ENCODE data around the gene DDX39A. TPM values are rescaled to one million over a fixed set of nuclear protein-coding genes. Genes with fewer than 3 reads are reported as not detected.

Gene DDX39A
- total RNA-seq, 2 experiments from 2014 or later = 296 to 299 TPM

GRCh38 chr19:14409146-14410023 is 9.8 kb downstream of the DDX39A start:
- H3K9me3 Mint-ChIP-seq = no peaks in the 10 kb centered on the region
- ATAC-seq (ENCODE audit: poor library complexity) = no peak
- peaks cover 92% of the 10 kb centered on the region for H3K4me1 ChIP-seq (ENCODE audit: insufficient read depth, low read length)
- intact Hi-C loops (cut with DNase I, micrococcal nuclease) = no loop called here
- H3K4me1 Mint-ChIP-seq (ENCODE audit: low read depth) = peaks cover 43% of the 10 kb centered on the region
- peak overlapping the region in 1 of 2 donors; percentile 44 for H3K27ac ChIP-seq (ENCODE audit: low read depth in 1 of 2, low read length in 2 of 2)
- H3K27me3 Mint-ChIP-seq = no peaks in the 10 kb centered on the region
- H3K36me3 ChIP-seq (ENCODE audit: insufficient read depth, low read length) = peaks cover 97% of the 10 kb centered on the region
- POLR2A ChIA-PET = interaction anchor here (0.7 to 1.6 kb wide), 5 partner anchors 9 to 320 kb away, joined by 3 to 9 read pairs (median 3); partner anchors contain the start of gene ASF1B
- CTCF ChIA-PET = interaction anchor here (1.0 to 11.4 kb wide), 2 partner anchors 18 to 45 kb away, joined by 4 to 93 read pairs; no protein-coding TSS in a partner anchor
- peaks cover 0 to 7% of the 10 kb centered on the region in 2 experiments for H3K9me3 ChIP-seq (ENCODE audit: control insufficient read depth in 1 of 2, insufficient read depth in 1 of 2, low read length in 2 of 2)
- H3K36me3 Mint-ChIP-seq (ENCODE audit: low read depth) = peaks cover 94% of the 10 kb centered on the region
- H3K4me3 ChIP-seq (ENCODE audit: low read length) = no peak overlapping the region
- H3K4me3 Mint-ChIP-seq = peak overlapping the region; percentile 62
- DNase-seq = peak in 4 of 14 experiments; percentile 26 to 79 (median 57)
- H3K27me3 ChIP-seq (ENCODE audit: control insufficient read depth in 1 of 2, insufficient read depth in 2 of 2, low read length in 2 of 2) = no peaks in the 10 kb centered on the region
- no peak for TF ChIP-seq CTCF (IDR thresholded peaks at IDR 0.05)
- peak overlapping the region; percentile 92 for H3K27ac Mint-ChIP-seq

GRCh38 chr19:14408491-14409145 is 10.5 kb downstream of the DDX39A start:
- peaks cover 97% of the 10 kb centered on the region for H3K36me3 Mint-ChIP-seq (ENCODE audit: low read depth)
- no peaks in the 10 kb centered on the region for H3K9me3 Mint-ChIP-seq
- Histone ChIP-seq H3K27ac (ENCODE audit: low read depth in 1 of 2, low read length in 2 of 2) (no peak overlapping the region), H3K4me3 (ENCODE audit: low read length) (no peak overlapping the region), H3K27me3 (ENCODE audit: control insufficient read depth in 1 of 2, insufficient read depth in 2 of 2, low read length in 2 of 2) (no peaks in the 10 kb centered on the region), H3K36me3 (ENCODE audit: insufficient read depth, low read length) (peaks cover 99% of the 10 kb centered on the region), H3K4me1 (ENCODE audit: insufficient read depth, low read length) (peaks cover 87% of the 10 kb centered on the region), H3K9me3 (ENCODE audit: control insufficient read depth in 1 of 2, insufficient read depth in 1 of 2, low read length in 2 of 2) (peaks cover 0 to 7% of the 10 kb centered on the region in 2 experiments)
- intact Hi-C loops (cut with DNase I, micrococcal nuclease) = no loop called here
- ChIA-PET POLR2A (interaction anchor here (1.0 kb wide), 1 partner anchor 272 kb away, joined by 3 read pairs; the partner anchor contains the start of gene ASF1B), CTCF (interaction anchor here (0.6 to 11.4 kb wide), 3 partner anchors 24 to 60 kb away, joined by 3 to 93 read pairs (median 3); no protein-coding TSS in a partner anchor)
- ATAC-seq (ENCODE audit: poor library complexity) (no peak), DNase-seq (peak in 3 of 14 experiments; percentile 45 to 67 (median 47))
- peak overlapping the region; percentile 92 for H3K27ac Mint-ChIP-seq
- TF ChIP-seq CTCF (IDR thresholded peaks at IDR 0.05) = no peak
- peak overlapping the region; percentile 62 for H3K4me3 Mint-ChIP-seq
- no peaks in the 10 kb centered on the region for H3K27me3 Mint-ChIP-seq
- H3K4me1 Mint-ChIP-seq (ENCODE audit: low read depth) = peaks cover 40% of the 10 kb centered on the region
